GM21528 (cell line): ENCODE data around the gene GADD45A.
"Not testable (repeated sequence)": the region's sequence is repeated elsewhere in the genome, so short reads cannot be mapped to it uniquely, and the experiment has no call there.

Experiments used
- ATAC-seq: cut with Tn5 transposase; IDR thresholded peaks from one replicate; pipeline ENCODE4 v1.9.1; 2021; ENCODE audit warnings: mild to moderate bottlenecking, moderate library complexity; ENCODE audit not compliant: unreplicated experiment, low FRiP score

Gene GADD45A, protein sequence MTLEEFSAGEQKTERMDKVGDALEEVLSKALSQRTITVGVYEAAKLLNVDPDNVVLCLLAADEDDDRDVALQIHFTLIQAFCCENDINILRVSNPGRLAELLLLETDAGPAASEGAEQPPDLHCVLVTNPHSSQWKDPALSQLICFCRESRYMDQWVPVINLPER

DNA sequence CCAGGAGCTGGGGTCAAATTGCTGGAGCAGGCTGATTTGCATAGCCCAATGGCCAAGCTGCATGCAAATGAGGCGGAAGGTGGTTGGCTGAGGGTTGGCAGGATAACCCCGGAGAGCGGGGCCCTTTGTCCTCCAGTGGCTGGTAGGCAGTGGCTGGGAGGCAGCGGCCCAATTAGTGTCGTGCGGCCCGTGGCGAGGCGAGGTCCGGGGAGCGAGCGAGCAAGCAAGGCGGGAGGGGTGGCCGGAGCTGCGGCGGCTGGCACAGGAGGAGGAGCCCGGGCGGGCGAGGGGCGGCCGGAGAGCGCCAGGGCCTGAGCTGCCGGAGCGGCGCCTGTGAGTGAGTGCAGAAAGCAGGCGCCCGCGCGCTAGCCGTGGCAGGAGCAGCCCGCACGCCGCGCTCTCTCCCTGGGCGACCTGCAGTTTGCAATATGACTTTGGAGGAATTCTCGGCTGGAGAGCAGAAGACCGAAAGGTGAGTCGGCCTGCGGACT, at the start of gene GADD45A:
Gene GADD45A (plus strand): TSS at position 135 of the 491 bp plus-strand sequence. CDS start 294 bp downstream, at position 429.
- ATAC-seq = peak; percentile 94

- ATAC-seq = no peak
Measured at GRCh38 chr1:67636146-67636545, 48.9 kb upstream of the GADD45A start.

GRCh38 chr1:67639361-67639760, 45.6 kb upstream of the GADD45A start:
- no peak for ATAC-seq

DNA sequence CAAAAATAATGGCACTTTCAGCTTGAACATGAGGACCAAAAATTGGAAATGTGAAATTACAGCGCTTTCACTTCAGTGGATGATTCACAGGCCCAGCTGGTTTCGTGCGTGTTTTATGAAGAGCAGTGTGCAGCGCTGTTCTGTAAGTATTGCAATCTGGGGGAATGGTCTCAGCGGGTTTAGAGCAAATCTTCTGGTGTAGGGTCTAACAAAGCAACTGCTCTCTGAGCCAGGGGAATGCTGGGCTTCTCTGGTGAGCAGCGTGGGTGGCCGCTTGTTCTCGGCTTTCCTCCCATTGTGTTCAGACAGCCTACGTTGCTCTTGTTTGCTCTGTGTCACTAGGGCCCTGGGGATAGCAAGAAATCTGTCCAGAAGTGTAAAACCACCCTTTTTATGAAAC, 42.4 kb upstream of the GADD45A start:
- ATAC-seq = no peak

GRCh38 chr1:67644566-67644965, 40.4 kb upstream of the GADD45A start:
- no peak for ATAC-seq

GRCh38 chr1:67645495-67646144, 39.4 kb upstream of the GADD45A start:
- no peak for ATAC-seq

DNA sequence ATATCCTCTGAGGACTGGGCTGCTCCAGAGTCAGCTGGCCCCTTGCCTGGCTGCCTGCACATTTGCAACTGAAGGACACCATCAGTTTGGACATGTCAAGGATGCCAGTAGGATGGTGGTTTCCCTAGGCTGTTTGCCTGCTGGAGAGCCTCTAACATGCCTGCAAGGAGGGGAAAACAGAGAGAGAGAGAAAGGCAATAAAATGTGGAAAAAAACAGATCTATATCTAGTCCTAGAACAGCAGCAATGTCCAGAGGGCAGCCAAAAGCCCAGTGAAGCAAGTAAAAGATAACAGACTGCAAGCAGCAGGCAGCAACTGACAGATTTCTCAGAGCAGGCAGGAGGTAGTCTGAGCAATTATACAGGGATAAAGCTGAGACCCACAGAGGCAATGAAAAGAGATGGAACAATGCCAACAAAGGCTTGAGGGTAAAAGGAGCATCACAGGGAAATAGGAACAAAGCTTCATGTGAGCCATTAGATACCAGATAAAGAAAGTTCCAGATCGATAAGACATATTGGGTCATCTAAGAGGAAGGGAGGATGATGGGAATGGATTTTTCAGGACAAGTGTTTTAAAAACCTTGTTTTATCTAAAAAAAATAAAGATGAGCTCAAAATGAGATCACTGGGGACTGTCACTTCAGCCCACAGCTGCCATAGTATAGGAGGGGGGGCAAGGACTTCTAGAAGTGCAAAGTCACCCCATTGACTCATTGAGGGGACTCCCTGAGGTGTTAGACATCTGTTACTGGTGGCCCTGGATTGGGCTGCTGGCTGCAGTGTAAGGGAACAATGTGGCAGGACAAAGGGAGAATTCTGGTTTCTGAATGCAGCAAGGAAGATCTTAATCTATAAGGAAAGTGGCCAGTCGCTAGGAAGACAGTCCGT, 38.6 kb upstream of the GADD45A start:
- no peak for ATAC-seq

DNA sequence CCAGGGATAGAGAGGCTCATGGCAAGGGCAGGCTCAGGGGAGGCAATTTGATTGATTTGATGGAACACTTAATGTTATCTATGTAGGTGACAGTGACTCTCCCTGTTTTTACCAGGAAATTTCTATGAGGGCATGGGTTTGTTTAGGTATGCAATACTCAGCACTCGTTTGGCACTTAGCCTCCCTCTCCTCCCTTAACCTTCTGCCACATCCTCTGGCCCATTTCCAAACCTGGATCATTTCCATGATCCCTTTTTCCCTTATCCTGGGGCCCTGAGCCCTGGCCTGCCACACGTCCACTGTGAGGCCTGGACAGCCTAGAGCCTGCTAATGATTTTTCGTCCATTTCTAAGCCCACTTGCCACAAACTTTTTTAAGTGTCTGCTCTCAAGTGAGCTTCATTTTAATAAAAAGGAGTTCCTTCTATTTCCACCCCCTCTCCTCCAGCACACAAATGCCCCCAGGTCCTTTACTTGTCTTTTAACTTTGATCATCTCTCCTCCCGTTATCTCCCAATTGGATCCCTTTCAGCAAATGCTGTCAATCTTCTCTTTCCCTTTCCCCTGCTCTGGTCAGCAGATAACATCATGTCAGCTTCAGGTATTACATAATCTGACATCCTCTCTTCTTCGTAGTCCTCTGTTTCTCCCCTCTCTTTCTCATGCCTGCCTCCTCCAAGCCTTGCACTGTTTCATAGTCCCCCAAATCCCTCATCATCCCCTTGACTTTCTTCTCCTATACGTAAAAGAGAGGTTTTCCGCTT, 37.8 kb upstream of the GADD45A start:
- no peak for ATAC-seq

DNA sequence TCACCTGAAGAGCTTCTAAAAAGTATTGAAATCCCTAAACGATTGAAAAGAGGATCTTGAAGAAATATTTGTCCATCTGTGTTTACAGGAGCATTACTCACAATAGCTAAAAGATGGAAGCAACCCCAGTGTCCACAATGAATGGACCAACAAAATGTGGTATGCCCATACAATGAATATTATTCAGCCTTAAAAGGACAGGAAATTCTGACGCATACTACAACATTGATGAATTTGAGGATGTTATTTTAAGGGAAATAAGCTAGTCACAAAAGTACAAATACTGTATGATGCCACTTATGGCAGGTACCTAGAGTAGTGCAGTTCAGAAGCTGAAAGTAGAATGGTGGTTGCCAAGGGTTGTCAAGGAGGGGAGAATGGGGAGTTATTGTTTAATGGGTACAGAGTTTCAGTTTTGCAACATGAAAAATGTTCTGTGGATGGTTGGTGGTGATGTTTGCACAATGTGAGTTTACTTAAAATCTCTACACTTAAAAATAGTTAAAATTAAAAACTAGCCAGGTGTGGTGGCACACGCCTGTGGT, 37.1 kb upstream of the GADD45A start:
- no peak for ATAC-seq

GRCh38 chr1:67648582-67649326, 36.2 kb upstream of the GADD45A start:
- no peak for ATAC-seq

DNA sequence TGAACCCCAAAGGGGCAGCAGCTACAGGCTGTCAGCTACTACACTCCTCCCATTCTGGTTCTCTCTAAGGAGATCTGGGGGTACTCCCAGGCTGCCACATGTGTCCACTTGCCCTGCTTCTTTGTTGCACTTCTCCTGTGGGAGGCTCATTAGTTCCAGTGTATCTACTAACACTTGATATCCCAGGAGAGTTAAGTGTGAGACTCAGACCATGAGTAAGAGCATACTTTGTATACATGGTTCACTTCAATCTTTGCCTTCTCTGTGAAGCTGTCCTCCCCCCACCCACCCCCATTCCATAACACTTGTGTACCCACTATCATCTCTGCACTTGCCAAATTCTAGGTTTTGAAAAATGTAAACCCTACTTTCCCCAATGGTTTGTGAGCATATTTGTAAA, 34.9 kb upstream of the GADD45A start:
- ATAC-seq = no peak

DNA sequence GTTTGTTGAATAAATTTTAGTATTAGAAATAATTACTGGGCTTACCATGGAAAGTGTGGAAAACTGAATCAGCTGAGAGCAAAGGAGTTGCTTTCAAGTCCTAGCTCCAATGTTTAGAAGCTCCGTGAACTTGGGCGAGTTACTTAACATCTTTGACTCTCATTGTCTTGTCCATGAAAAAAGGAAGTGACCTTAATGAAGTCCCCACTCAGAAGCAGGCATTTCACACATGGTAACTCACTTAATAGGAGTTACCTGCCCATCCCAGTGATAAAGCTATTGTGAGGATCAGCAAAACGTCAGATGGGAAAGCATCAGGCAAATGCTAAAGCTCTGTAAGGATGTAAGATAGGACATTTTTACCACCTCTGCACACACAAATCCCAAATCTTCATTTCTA, 34.0 kb upstream of the GADD45A start:
- no peak for ATAC-seq

DNA sequence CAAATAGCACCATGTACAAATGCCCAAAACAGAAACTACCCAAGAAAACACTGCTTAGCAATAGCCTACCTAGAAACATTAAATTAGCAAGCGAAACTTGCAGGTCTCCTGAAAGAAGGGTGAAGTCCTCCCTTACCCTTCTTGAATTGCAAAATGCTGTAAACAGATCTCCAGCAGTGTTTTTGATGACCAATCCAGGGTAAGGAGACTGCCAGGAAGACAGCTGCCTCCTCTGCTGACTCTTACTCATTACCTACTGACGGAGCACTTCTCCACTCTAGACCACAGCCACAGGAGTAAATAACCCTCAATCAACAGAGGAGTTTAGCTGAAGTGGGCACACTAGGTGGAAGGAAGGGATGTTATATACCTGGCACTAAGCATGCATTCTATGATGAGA, 32.2 kb upstream of the GADD45A start:
- no peak for ATAC-seq

- ATAC-seq = no peak
Measured at GRCh38 chr1:67653304-67653703, 31.7 kb upstream of the GADD45A start.

DNA sequence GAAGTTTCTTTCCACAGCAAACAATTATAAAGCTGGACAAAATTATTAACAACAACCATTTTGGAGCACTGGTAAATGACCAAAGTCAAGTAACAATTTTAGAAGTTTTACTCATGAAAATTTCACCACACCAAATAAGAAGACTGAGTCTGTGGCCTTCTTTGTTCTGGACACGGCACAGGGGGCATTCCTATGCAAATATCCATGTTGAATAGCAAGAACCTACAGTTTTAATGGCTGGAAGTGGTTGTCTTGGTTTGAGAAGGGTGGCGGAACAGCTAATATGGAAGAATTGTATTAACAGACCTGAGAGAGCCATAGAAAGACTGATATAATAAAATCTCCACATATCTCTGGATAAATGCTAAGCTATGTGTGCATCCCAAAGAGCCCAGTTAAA, 29.4 kb upstream of the GADD45A start:
- ATAC-seq = no peak

DNA sequence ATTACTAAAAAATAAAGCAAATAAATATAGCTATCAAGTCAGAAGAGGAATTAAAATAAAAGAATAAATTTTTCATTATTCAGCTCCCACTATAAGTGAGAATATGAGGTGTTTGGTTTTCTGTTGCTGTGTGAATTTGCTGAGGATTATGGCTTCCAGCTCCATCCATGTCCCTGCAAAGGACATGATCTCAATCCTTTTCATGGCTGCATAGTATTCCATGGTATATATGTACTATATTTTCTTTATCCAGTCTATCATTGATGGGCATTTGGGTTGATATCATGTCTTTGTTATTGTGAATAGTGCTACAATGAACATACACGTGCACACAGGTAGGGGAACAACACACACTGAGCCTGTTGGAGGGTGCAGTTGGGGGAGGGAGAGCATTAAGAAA, 27.8 kb upstream of the GADD45A start:
- ATAC-seq = not testable (repeated sequence)

- no peak for ATAC-seq
Measured at GRCh38 chr1:67659229-67659628, 25.8 kb upstream of the GADD45A start.

DNA sequence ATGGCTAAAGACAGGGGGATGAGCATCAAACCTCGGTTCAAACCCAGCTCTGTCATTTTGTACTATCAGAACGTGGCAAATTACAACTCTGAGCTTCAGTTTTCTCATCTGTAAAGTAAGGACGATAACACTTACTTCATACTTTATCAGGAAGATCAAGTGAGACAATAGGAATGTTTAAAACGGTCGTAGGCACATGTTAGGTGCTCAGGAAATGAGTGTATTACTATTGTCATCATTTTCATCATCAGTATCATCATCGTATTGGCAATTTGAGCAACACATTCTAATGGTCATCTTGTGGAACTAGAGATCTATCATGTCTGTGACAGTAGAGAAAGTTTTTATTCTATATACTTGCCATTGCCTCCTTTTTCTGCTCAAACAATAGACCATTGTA, 22.1 kb upstream of the GADD45A start:
- no peak for ATAC-seq

DNA sequence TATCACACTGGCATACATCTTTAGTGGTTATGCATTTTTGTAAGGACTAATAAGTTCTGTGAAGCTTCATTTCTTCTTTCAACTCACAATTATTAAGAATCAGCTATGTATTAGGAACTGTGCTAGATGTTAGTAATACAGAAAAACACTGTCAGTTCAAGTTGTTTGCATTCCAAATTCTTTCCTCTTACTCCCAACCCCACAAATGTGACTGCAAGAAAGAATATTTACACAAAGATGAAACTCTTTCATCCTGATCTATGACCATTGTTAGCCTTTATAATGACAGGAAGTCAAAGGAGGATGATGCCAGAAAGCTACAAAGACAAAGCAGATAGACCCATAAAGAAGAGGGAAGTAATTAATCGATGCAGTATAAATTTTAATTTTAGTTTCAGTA, 21.0 kb upstream of the GADD45A start:
- ATAC-seq = no peak

- not testable (repeated sequence) for ATAC-seq
Measured at GRCh38 chr1:67665307-67665706, 19.7 kb upstream of the GADD45A start.
